ENCODE data around the gene PAIP1. TPM values are rescaled to one million over a fixed set of nuclear protein-coding genes. Genes with fewer than 3 reads are reported as not detected.
"Not testable (repeated sequence)": the region's sequence is repeated elsewhere in the genome, so short reads cannot be mapped to it uniquely, and the experiment has no call there.

The PAIP1 gene
- total RNA-seq, 1 donor from 2014 or later = 111 TPM

DNA sequence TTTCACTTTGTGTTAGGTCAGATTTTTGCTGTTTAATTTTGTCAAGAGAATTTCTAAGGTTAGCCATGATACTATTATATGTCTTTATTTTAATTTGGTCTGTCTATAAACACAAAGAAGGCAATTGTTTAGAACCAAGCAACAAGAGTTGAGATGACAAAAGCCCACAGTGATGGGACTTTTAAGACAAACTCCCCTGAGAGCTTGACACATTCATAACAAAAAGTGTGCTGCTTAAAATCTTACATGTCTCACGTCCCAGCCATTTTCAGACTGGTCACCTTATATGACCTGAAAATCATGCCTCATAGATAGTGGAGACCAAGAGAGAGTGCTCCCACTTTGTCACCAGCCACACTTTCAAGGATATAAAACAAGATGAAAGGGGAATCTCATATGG lies 24.5 kb upstream of the PAIP1 start:
- TF ChIP-seq, protein P1, sequence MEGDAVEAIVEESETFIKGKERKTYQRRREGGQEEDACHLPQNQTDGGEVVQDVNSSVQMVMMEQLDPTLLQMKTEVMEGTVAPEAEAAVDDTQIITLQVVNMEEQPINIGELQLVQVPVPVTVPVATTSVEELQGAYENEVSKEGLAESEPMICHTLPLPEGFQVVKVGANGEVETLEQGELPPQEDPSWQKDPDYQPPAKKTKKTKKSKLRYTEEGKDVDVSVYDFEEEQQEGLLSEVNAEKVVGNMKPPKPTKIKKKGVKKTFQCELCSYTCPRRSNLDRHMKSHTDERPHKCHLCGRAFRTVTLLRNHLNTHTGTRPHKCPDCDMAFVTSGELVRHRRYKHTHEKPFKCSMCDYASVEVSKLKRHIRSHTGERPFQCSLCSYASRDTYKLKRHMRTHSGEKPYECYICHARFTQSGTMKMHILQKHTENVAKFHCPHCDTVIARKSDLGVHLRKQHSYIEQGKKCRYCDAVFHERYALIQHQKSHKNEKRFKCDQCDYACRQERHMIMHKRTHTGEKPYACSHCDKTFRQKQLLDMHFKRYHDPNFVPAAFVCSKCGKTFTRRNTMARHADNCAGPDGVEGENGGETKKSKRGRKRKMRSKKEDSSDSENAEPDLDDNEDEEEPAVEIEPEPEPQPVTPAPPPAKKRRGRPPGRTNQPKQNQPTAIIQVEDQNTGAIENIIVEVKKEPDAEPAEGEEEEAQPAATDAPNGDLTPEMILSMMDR (conservative IDR thresholded peaks at IDR 0.05) = no peak
- Mint-ChIP-seq H3K27ac (ENCODE audit: unreplicated experiment) (no peak overlapping the region), H3K9me3 (peaks cover 5% of the 10 kb centered on the region), H3K36me3 (ENCODE audit: low read depth) (peaks cover 28% of the 10 kb centered on the region), H3K27me3 (ENCODE audit: low read depth) (no peaks in the 10 kb centered on the region), H3K4me3 (no peak overlapping the region), H3K4me1 (peaks cover 19% of the 10 kb centered on the region)
- no peak for DNase-seq (ENCODE audit: low read depth, low spot score)

DNA sequence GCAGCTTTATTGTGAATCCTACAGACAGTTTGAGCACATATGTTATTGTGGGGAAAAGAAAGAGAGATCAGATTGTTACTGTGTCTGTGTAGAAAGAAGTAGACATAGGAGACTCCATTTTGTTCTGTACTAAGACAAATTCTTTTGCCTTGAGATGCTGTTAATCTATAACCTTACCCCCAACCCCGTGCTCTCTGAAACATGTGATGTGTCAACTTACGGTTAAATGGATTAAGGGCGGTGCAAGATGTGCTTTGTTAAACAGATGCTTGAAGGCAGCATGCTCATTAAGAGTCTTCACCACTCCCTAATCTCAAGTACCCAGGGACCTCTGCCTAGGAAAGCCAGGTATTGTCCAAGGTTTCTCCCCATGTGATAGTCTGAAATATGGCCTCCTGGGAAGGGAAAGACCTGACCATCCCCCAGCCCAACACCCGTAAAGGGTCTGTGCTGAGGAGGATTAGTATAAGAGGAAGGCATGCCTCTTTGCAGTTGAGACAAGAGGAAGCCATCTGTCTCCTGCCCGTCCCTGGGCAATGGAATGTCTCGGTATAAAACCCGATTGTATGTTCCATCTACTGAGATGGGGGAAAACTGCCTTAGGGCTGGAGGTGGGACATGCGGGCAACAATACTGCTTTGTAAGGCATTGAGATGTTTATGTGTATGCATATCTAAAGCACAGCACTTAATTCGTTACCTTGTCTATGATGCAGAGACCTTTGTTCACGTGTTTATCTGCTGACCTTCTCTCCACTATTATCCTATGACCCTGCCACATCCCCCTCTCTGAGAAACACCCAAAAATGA lies 23.7 kb upstream of the PAIP1 start:
- peaks cover 31% of the 10 kb centered on the region for H3K36me3 Mint-ChIP-seq (ENCODE audit: low read depth)
- not testable (repeated sequence) for H3K27me3 Mint-ChIP-seq (ENCODE audit: low read depth); H3K9me3 Mint-ChIP-seq; DNase-seq (ENCODE audit: low read depth, low spot score); H3K4me3 Mint-ChIP-seq; H3K27ac Mint-ChIP-seq (ENCODE audit: unreplicated experiment)
- peaks cover 19% of the 10 kb centered on the region for H3K4me1 Mint-ChIP-seq

DNA sequence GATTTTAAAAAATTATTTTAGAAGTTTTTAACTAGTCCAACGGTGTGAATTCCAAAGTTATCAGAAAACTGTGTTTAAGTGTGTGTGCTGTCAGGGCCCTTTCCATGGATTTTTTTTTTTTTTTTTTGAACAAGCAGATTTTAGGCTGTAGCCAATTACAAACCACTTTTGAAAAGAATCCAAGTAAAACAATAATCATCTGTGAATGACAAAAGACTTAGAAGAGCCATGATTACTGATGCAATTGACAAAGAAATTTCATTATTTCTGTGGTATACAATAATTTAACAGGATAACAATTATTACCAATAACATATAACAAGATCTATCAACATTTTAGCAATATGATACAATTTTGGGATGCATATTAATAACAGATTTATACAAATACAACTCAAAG lies 16.2 kb upstream of the PAIP1 start:
- peaks cover 6% of the 10 kb centered on the region for H3K9me3 Mint-ChIP-seq
- H3K27ac Mint-ChIP-seq (ENCODE audit: unreplicated experiment) = no peak overlapping the region
- TF ChIP-seq, protein P1 (conservative IDR thresholded peaks at IDR 0.05) = no peak
- DNase-seq (ENCODE audit: low read depth, low spot score) = no peak
- H3K36me3 Mint-ChIP-seq (ENCODE audit: low read depth) = peaks cover 21% of the 10 kb centered on the region
- no peaks in the 10 kb centered on the region for H3K27me3 Mint-ChIP-seq (ENCODE audit: low read depth)
- H3K4me1 Mint-ChIP-seq = no peaks in the 10 kb centered on the region
- no peak overlapping the region for H3K4me3 Mint-ChIP-seq

DNA sequence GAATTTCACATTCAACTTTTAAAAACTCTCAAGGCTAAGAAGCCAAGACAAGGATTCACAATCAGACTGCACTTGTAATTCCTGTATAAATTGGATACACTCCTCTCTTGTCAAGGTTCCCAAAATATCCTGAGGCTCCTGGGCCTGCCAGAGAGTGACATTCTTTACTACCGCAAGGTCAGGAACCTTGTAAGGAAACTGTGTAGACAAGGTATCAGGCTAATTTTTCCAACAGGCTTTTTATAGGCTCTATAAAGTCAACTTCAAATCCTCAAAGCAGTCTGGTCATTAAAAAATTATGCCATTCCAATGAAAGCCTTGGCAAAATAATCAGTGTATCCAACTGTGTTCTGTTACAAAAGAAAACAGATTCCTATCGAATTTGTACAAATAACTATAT lies 15.5 kb upstream of the PAIP1 start:
- DNase-seq (ENCODE audit: low read depth, low spot score) = no peak
- Mint-ChIP-seq H3K27me3 (ENCODE audit: low read depth) (no peaks in the 10 kb centered on the region), H3K4me1 (no peaks in the 10 kb centered on the region), H3K9me3 (peaks cover 6% of the 10 kb centered on the region), H3K4me3 (no peak overlapping the region), H3K36me3 (ENCODE audit: low read depth) (peaks cover 21% of the 10 kb centered on the region), H3K27ac (ENCODE audit: unreplicated experiment) (no peak overlapping the region)
- TF ChIP-seq, protein P1 (conservative IDR thresholded peaks at IDR 0.05) = no peak

DNA sequence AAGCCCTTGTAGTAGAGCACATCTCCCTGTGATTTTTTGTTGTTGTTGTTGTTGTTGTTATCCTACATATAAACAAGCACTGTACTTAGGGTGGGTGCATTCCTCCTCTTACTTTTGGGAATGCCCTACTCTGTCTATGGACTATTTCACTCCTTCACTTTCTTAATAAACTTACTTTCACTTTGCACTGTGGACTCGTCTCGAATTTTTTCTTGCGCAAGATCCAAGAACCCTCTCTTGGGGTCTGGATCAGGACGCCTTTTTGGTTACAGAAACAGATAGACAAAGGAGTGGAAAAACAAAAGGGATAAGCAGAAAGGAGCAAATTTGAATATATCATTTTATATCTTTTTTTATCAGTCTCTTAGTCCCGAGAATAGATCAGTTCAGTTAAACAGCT lies 14.4 kb upstream of the PAIP1 start:
- Mint-ChIP-seq H3K27me3 (ENCODE audit: low read depth) (no peaks in the 10 kb centered on the region), H3K4me3 (no peak overlapping the region), H3K36me3 (ENCODE audit: low read depth) (peaks cover 11% of the 10 kb centered on the region), H3K4me1 (no peaks in the 10 kb centered on the region), H3K9me3 (peaks cover 3% of the 10 kb centered on the region), H3K27ac (ENCODE audit: unreplicated experiment) (no peak overlapping the region)
- no peak for DNase-seq (ENCODE audit: low read depth, low spot score)
- TF ChIP-seq, protein P1 (conservative IDR thresholded peaks at IDR 0.05) = no peak

DNA sequence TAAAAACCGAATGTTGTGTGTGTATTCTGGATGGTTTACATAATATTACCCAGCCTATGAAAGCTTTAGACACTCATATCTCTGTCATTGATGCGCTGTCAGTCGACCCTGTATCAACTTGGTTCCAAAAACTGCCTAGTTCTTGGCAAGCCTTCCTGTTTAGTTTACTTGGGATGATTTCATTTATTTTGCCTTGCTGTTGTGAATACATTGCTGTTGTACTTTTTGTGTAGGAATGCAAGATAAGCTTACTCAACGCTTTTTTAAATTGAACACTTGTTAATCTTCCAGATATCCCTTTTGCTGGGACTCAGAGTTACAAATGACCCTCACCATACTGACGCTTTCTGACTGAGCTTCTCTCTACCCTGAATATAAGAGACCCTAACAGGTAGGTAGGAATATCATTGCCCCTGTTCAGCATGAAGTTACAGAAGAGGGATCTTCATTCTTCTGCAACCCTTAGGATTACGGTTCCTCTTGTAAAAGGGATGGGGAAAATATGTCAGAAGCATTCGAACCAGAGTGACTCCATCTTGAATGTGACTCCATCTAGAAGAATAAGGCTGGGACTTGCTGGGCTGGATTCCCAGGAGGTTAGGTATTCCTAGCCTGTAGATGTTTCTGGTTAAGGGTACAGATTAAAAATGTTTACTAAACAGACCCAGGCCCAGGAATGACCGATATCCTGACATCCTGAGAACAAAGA lies 13.7 kb upstream of the PAIP1 start:
- Mint-ChIP-seq H3K27ac (ENCODE audit: unreplicated experiment) (no peak overlapping the region), H3K4me1 (no peaks in the 10 kb centered on the region), H3K36me3 (ENCODE audit: low read depth) (peaks cover 7% of the 10 kb centered on the region)

More for the DNA sequence above, 13.7 kb upstream of the PAIP1 start:
- Mint-ChIP-seq H3K9me3 (no peaks in the 10 kb centered on the region), H3K27me3 (ENCODE audit: low read depth) (no peaks in the 10 kb centered on the region), H3K4me3 (no peak overlapping the region)
- TF ChIP-seq, protein P1 (conservative IDR thresholded peaks at IDR 0.05) = no peak
- no peak for DNase-seq (ENCODE audit: low read depth, low spot score)

Measured in neural crest cell (in vitro differentiated cells).